ENCODE results near the gene ABHD17C. TPM values are rescaled to one million over a fixed set of nuclear protein-coding genes. Genes with fewer than 3 reads are reported as not detected.

The ABHD17C gene
- total and polyA plus RNA-seq, 2 of the 8 experiments (the other 6 are each of a cell fraction or from before 2014, with no cell fraction given), result 20.2 to 29.8 TPM

DNA sequence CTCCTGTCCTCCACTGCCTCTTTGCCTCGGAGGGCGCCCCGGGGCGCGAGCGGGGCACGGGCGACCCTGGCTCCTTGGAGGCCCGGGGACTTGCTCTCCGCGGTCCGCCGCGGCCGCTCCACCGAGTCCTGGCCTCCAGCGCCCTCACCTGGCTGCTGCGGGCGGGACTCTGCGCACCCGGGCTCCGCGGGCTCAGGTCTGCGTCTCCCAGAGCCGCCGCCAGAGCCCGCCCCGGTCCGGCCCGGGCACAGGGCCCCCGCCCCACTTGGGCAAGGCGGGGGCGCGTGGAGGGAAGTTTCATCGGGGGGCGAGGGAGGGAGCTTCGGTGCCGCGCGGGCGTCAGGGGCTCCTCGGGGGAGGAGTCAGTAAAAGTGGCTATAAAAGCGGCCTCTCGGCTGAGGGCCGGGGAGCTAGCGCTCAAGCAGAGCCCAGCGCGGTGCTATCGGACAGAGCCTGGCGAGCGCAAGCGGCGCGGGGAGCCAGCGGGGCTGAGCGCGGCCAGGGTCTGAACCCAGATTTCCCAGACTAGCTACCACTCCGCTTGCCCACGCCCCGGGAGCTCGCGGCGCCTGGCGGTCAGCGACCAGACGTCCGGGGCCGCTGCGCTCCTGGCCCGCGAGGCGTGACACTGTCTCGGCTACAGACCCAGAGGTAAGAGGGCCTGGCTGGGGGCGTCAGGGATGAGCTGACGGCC, 84.0 kb downstream of the ABHD17C start, which contains the start of gene CEMIP (continued):
- TF ChIP-seq RFX5 (IDR thresholded peaks at IDR 0.05; ENCODE audit: borderline replicate concordance, low read depth, low read length) (no peak), GABPA (IDR thresholded peaks at IDR 0.05; ENCODE audit: borderline replicate concordance, insufficient read depth, low read length) (no peak), EZH2 (IDR thresholded peaks at IDR 0.05; ENCODE audit: low read depth, low read length, severe bottlenecking) (no peak), PHF8 (conservative IDR thresholded peaks at IDR 0.05; ENCODE audit: low read depth, low read length) (no peak), RAD21 (IDR thresholded peaks at IDR 0.05 in 1 of 2, conservative IDR thresholded peaks at IDR 0.05 in 1 of 2; ENCODE audit: low read depth in 2 of 2, low read length in 2 of 2) (peak; percentile 91 to 94), TBP (IDR thresholded peaks at IDR 0.05; ENCODE audit: low read depth, low read length) (peak; percentile 60; the same call in 1 of the 2 replicates), POU5F1 (IDR thresholded peaks at IDR 0.05; ENCODE audit: low read depth, low read length) (no peak), SP4 (IDR thresholded peaks at IDR 0.05; ENCODE audit: low read length) (0 out of 2 replicates have a peak, but pooled peaks have one; percentile 11), GTF2F1 (IDR thresholded peaks at IDR 0.05; ENCODE audit: borderline replicate concordance, low read depth, low read length) (no peak), CHD2 (IDR thresholded peaks at IDR 0.05; ENCODE audit: low read length) (no peak), KDM5A (IDR thresholded peaks at IDR 0.05; ENCODE audit: low read length) (no peak)
- TF ChIP-seq, protein P1, sequence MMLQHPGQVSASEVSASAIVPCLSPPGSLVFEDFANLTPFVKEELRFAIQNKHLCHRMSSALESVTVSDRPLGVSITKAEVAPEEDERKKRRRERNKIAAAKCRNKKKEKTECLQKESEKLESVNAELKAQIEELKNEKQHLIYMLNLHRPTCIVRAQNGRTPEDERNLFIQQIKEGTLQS (IDR thresholded peaks at IDR 0.05; ENCODE audit: insufficient read depth, low read depth, low read length), result no peak
- TF ChIP-seq, protein P2, sequence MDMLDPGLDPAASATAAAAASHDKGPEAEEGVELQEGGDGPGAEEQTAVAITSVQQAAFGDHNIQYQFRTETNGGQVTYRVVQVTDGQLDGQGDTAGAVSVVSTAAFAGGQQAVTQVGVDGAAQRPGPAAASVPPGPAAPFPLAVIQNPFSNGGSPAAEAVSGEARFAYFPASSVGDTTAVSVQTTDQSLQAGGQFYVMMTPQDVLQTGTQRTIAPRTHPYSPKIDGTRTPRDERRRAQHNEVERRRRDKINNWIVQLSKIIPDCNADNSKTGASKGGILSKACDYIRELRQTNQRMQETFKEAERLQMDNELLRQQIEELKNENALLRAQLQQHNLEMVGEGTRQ (IDR thresholded peaks at IDR 0.05; ENCODE audit: low read length), result no peak

Data from H1 (cell line).